ENCODE measurements around the gene MTMR8.

The MTMR8 gene

GRCh38 chrX:64306712-64307111 lies 88.5 kb downstream of the MTMR8 start:
- DNase-seq (ENCODE audit: low read depth) = no peak

- no peak for DNase-seq (ENCODE audit: low read depth)
These were observed 104.1 kb downstream of the MTMR8 start for GRCh38 chrX:64291123-64291522.

DNA sequence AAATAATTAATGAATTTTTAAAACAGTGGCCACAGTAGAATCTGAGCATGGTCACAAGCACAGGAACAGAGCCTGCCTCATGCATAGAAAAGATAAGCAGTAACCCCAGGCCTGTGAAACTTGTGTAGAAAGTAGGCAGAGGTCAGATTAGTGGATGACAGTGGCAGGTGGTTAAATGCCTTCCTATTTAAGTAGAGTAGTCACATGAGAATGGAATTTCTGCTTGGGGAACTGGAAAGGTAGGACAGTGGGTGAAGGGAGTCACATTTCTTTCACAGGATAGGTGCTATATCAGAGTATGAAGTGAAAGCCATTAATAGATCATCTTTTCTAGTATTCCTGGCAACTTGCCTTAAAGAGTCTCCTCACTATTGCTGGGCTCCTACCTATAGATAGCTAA lies 130.0 kb downstream of the MTMR8 start:
- no peak for DNase-seq (ENCODE audit: low read depth)

GRCh38 chrX:64230123-64230970 lies 164.9 kb downstream of the MTMR8 start, which contains the start of gene ASB12:
Gene ASB12 (minus strand): TSS chrX:64230607. CDS start chrX:64225650, 4,957 bp downstream.
- no peak for DNase-seq (ENCODE audit: low read depth)

DNA sequence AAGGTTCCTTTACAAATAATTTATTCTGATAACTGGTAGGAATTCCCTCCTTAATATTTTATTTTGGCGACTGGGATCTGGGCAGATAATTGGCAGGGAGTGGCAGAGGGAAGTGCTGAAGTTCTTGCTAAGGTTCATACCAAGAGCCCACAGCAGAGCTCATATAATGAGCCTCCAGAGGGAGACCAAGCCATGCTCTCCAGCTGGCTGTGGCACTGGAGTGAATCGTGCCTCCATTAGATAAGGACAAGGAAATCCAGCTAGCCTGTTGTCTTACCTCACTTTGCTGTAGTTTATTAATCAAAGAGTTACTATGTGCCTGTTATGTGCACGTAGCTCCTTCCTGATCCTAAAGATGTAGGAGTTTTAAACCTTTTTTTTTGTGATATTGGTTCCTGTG lies 166.1 kb downstream of the MTMR8 start:
- DNase-seq (ENCODE audit: low read depth) = no peak
